Stimulated activated effector memory CD8-positive, alpha-beta T cell treated with anti-CD3 and anti-CD28 coated beads, Interleukin-12 subunit alpha, Interleukin-12 subunit beta, amount 100 ng/mL, for 72 hours (primary cell): ENCODE results near the gene ERG.

Experiments
- ATAC-seq: fragments of 150-1000 bp; cut with Tn5 transposase; 2 replicates; pipeline ENCODE4 v1.10.0; 2021
- DNase-seq, 2 donors: peaks; one replicate each; pipeline ENCODE4 v3.0.0; 2021 to 2022; ENCODE audit warnings: low spot score in 2 of 2
- H3K27ac Mint-ChIP-seq: one replicate; pipeline ENCODE4 v1.8.0; 2022; ENCODE audit warnings: mild to moderate bottlenecking, mixed read lengths
- H3K36me3 Mint-ChIP-seq: one replicate; pipeline ENCODE4 v1.8.0; 2022; ENCODE audit warnings: mild to moderate bottlenecking, mixed read lengths
- H3K4me1 Mint-ChIP-seq: one replicate; pipeline ENCODE4 v1.8.0; 2022; ENCODE audit warnings: mixed read lengths
- H3K4me3 Mint-ChIP-seq: one replicate; pipeline ENCODE4 v1.8.0; 2022; ENCODE audit warnings: mild to moderate bottlenecking, mixed read lengths
- H3K9me3 Mint-ChIP-seq: one replicate; pipeline ENCODE4 v1.8.0; 2022; ENCODE audit warnings: mixed read lengths

ERG gene, protein sequence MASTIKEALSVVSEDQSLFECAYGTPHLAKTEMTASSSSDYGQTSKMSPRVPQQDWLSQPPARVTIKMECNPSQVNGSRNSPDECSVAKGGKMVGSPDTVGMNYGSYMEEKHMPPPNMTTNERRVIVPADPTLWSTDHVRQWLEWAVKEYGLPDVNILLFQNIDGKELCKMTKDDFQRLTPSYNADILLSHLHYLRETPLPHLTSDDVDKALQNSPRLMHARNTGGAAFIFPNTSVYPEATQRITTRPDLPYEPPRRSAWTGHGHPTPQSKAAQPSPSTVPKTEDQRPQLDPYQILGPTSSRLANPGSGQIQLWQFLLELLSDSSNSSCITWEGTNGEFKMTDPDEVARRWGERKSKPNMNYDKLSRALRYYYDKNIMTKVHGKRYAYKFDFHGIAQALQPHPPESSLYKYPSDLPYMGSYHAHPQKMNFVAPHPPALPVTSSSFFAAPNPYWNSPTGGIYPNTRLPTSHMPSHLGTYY

DNA sequence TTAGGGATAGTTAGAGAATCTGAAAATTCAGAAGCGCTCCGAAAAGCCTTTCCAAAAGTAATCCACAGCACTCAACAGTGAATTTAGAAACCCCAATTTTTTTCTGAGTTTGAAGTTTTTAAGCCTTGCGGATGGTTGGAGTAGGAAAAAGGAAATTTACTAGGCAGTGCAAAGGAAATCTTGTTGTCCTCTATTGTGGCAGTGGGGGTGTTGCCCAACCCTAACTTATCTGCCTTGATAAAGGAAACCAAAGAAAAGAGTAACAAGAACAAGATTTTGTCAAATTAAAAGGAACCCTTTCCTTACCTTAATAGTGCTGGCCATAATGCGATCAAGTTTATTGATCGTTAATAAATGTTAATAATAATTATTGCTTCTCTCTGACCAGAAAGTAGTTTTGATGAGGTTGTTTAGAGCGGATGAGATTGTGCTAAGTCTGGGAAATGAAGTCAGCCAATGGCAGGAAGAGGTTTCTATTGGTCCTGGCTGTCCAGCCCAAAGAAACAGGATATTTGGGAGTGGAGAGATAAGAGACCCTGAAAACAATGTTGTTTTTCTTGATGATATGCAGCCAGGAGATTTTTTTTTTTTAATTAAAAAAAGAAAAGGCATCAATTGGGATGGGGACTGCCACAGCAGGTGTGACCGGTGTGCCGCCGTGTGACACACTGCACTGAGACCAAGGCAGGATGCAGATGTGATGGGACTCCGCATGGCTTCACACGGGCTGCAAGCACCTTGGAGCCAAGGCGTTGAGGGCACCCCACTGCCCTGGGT lies at the start of gene ERG:
Gene ERG, minus strand, starts transcription at position 421 of the 777 bp plus-strand sequence. Its CDS starts 97 bp downstream, at position 324.
- no peak for ATAC-seq
- Mint-ChIP-seq H3K27ac (no peak within 1 kb of the TSS), H3K36me3 (no peaks in the 10 kb centered on the region), H3K4me1 (no peaks in the 10 kb centered on the region), H3K9me3 (no peaks in the 10 kb centered on the region), H3K4me3 (no peak within 1 kb of the TSS)
- no peak for DNase-seq

DNA sequence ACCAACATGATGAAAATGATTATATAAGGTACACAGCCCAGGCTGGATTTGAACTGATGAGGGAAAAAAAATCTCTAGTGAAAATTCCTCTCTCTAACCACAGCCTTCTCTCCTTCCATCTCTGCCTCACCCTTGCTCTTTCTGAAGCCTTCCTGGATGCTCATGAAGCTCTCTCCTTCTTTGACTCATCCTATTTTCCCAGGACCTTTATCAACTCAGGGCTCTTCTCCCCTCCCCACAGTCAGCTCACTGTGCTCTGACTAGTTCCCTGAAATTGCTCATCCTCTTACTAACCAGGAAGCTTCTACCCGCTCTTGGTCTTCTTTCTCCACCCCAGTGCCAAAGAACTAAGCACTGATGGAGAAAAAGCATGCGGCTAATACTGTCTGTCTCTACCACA lies 46.4 kb upstream of the ERG start:
- no peaks in the 10 kb centered on the region for H3K4me1 Mint-ChIP-seq
- DNase-seq, result no peak
- H3K9me3 Mint-ChIP-seq, result no peaks in the 10 kb centered on the region
- no peak for ATAC-seq
- no peaks in the 10 kb centered on the region for H3K36me3 Mint-ChIP-seq
- H3K4me3 Mint-ChIP-seq, result no peak overlapping the region
- H3K27ac Mint-ChIP-seq, result no peak overlapping the region

DNA sequence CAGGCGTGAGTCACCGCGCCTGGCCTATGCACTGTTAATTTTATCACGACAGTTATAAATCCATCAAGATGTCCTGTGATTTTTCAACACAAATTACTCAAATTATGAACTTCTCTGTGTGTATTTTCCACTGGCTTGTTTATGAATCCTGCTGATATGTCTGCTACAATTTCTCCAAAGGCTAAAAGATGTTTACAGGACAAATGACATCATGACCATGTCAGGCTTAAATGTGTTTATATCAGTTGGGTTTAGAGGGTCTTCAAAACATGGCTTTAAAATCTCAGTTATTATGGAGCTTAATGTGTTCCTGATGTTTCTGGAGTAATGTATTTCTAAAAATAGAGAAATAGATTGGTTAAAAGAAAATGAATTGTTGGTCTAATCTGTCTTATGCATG lies 44.0 kb upstream of the ERG start:
- H3K36me3 Mint-ChIP-seq, result no peaks in the 10 kb centered on the region
- H3K9me3 Mint-ChIP-seq, result no peaks in the 10 kb centered on the region
- H3K4me3 Mint-ChIP-seq, result no peak overlapping the region
- H3K4me1 Mint-ChIP-seq, result no peaks in the 10 kb centered on the region
- H3K27ac Mint-ChIP-seq, result no peak overlapping the region
- ATAC-seq (no peak), DNase-seq (no peak)

DNA sequence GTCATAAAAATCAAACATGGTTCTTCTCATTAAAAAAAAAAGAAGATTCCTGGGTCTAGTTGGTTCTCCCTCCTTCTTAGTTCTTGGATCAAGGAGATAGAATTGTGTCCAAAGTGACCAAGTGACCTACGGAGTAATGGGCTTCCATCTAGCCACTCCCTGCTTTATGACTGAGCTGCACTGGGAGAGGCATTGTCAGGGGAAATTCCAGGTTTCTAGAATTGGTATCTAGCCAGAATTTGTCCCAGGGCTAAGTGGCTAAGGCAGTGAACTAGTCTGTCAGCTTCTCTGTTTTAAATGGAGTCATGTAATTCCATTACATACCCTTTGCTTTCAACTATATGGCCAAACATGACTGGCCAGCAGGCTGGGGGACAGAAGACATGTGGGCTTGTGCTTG lies 40.1 kb upstream of the ERG start:
- no peaks in the 10 kb centered on the region for H3K9me3 Mint-ChIP-seq
- H3K27ac Mint-ChIP-seq, result no peak overlapping the region
- ATAC-seq (no peak), DNase-seq (no peak)
- H3K4me3 Mint-ChIP-seq, result no peak overlapping the region
- no peaks in the 10 kb centered on the region for H3K36me3 Mint-ChIP-seq
- no peaks in the 10 kb centered on the region for H3K4me1 Mint-ChIP-seq

DNA sequence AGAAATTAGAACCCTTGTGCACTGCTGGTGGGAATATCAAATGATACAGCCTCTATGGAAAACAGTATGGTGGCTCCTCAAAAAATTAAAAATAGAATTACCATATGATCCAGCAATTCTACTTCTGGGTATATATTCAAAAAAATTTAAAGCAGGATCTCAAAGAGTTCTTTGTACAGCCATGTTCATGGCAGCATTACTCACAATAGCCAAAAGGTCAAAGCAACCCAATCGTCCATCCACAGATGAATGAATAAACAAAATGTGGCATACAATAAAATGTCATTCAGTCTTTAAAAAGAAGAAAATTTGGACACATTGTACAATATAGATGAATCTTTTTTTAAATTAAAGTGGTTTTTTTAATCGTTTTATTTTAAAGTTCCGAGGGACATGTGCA lies 36.3 kb upstream of the ERG start:
- H3K36me3 Mint-ChIP-seq, result no peaks in the 10 kb centered on the region
- H3K27ac Mint-ChIP-seq, result no peak overlapping the region
- H3K4me3 Mint-ChIP-seq, result no peak overlapping the region
- no peak for ATAC-seq
- no peaks in the 10 kb centered on the region for H3K9me3 Mint-ChIP-seq
- H3K4me1 Mint-ChIP-seq, result no peaks in the 10 kb centered on the region
- DNase-seq, result no peak

DNA sequence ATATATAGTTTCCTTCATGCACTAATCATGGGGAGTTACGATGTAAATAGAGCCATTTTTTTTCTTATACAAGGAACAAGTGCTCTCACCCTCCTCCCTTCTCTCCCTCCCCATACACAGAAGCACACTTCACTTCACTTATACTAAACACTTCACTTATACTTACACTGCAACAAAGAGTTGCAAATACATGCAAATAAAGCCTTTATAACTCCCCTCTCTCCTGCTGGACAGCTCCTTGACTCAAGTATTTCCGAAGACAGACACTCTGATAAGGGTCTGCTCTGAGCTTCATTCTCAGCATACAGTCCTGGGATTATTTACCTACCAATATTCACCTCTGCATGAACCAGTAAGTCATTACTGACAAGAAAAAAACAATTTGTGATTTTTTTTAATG lies 35.6 kb upstream of the ERG start:
- H3K4me1 Mint-ChIP-seq, result no peaks in the 10 kb centered on the region
- DNase-seq (no peak), ATAC-seq (no peak)
- H3K9me3 Mint-ChIP-seq, result no peaks in the 10 kb centered on the region
- no peak overlapping the region for H3K4me3 Mint-ChIP-seq
- no peaks in the 10 kb centered on the region for H3K36me3 Mint-ChIP-seq
- H3K27ac Mint-ChIP-seq, result no peak overlapping the region

DNA sequence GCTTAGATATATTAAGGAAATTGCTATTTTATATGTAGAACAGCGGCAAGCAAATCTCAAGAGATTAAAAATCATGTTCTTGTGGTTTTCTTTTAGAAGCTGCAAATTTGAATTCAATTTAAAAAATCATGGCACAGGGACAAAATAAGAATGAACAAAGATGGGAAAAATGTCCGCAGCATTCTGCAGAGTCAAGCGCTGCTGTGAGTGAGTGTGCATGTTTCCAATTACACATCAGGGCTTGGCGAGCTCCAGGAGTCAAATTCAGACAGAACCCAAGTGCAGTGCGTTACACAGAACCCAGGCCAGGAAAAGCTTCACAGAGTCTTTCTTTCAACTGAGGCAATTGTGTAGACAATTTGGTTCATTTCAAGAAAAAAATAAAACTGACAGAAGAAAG lies 33.3 kb upstream of the ERG start:
- no peak for DNase-seq
- no peaks in the 10 kb centered on the region for H3K4me1 Mint-ChIP-seq
- H3K4me3 Mint-ChIP-seq, result no peak overlapping the region
- no peaks in the 10 kb centered on the region for H3K36me3 Mint-ChIP-seq
- no peaks in the 10 kb centered on the region for H3K9me3 Mint-ChIP-seq
- no peak for ATAC-seq
- no peak overlapping the region for H3K27ac Mint-ChIP-seq

DNA sequence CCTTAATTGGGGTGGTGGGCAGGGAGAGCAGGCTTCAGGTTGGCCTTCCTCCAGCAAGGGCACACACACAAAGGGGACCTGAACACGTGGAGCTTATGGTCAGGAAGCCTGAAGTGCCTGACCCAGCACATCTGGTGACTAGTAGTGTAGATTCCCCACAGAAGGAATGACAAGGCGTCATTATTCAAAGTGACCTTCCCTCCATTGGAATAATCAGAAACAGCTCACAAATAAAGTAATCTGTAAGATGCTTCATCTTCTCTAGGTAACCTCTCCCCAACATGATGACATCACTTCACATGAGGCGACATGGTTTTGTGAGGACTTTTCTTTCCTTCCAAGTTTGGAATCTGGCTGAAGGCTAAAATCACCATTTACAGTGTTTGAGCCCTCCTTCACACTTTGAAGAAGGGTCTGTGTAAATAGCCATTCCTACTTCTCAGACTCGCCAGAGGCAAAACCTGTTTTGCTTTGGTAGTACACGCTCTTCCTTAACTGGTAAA lies 32.8 kb upstream of the ERG start:
- Mint-ChIP-seq H3K27ac (no peak overlapping the region), H3K36me3 (no peaks in the 10 kb centered on the region), H3K4me1 (no peaks in the 10 kb centered on the region), H3K9me3 (no peaks in the 10 kb centered on the region), H3K4me3 (no peak overlapping the region)
- DNase-seq (no peak), ATAC-seq (no peak)

DNA sequence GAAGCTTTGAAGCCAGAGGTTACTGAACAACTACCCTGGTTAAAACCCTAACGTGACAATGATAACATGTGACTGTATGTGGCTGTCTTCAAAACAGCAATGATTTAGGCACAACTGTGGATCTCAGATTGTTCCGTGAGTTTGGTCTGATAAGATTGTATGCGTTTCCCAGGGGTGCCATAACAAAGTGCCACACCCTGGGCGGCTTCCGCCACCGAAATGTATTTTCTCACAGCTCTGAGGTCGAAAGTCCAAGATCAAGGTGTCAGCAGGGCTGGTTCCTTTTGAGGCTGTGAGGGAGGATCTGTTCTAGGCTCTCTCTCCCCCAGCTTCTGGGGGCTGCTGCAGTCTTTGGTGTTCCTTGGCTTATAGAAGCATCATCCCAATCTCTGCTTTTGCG lies 29.5 kb upstream of the ERG start:
- DNase-seq, result no peak
- H3K27ac Mint-ChIP-seq, result no peak overlapping the region
- H3K9me3 Mint-ChIP-seq, result no peaks in the 10 kb centered on the region
- peaks cover 6% of the 10 kb centered on the region for H3K4me1 Mint-ChIP-seq
- ATAC-seq, result no peak
- no peak overlapping the region for H3K4me3 Mint-ChIP-seq
- no peaks in the 10 kb centered on the region for H3K36me3 Mint-ChIP-seq

DNA sequence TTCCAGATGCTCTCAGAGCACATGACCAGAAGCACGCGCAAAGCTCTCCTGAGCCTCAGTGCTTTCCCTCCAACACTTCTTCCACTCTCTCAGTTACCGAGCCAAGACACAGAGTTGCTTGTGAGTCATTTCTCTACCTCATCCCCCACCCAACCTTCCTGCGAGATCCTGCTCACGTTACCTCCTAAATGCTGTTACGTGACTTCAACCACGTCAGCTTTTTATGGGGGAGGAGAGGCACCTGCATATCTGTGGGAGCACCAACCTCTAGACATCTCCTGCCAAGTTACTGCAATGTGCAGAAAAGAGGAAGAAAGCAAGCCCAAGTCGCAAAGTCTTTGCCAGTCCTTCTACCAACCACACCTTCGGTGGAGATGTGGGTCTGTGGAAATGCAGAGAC lies 27.2 kb upstream of the ERG start:
- Mint-ChIP-seq H3K36me3 (no peaks in the 10 kb centered on the region), H3K4me3 (no peak overlapping the region), H3K4me1 (peaks cover 6% of the 10 kb centered on the region), H3K9me3 (peaks cover 2% of the 10 kb centered on the region), H3K27ac (no peak overlapping the region)
- ATAC-seq (no peak), DNase-seq (no peak)

DNA sequence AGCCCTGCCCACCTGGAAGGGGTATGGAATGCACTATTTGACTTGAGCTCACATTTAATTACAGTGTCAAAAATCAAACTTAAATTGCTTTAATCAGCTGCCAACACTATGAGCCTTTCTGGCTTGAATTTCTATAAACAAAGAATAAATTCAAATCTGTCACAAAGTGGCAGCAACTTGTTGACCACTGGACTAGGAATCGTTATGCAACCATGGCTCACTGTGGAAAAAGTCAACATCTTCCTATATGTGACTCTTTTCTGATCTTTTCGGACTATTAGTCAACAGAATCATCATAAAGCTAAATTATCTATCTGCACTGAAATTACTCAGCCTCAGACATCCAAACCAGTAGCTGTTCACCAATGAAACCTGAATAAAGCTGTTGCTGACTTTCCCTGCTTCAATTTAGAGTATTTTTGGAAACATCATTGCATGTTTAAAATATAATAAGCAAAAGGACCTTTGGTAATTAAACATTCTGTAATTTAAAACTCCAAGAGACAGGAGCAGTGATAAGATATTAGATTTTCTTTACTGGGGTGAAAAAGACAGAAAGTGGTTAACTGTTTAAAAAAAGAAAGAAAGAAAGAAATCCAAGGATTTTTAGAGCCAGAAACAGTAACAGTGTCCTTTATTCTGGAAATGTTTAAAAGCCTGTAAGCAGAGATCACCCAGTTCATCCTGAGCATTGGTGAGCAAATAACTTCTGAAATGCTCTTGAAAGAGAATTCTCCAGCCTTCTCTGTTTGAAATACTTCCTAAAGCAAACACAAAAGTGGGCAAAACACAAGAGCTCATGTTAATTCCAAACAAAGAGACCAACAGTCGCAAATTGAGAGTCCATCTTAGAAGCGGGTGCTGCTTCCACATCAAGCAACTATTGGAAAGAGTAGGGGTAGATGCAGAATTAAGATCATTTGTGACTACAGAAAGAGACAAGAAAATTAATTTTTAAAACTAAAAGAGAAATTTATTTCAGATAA lies 26.2 kb upstream of the ERG start:
- Mint-ChIP-seq H3K4me1 (peaks cover 6% of the 10 kb centered on the region), H3K27ac (no peak overlapping the region), H3K36me3 (no peaks in the 10 kb centered on the region), H3K9me3 (peaks cover 2% of the 10 kb centered on the region), H3K4me3 (no peak overlapping the region)
- no peak for DNase-seq
- ATAC-seq, result no peak

DNA sequence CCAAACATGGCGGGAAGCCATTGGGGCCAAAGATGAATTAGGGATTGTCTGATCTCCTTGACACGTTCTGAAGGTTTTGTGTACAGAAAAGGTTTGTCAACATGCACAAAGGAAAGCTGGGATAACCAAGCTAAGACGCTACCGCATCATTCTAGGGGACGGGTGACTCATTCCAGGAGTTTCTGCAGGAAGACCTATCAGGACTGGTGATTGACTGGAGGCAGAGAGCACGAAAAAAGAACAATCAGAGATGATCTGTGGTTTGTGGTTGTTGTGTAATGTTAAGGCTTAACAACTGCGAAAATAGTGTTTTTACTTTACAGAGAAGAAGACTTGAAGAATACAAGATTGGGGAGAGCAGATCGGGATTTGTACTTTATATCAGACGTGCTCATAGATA lies 22.2 kb upstream of the ERG start:
- DNase-seq, result no peak
- ATAC-seq, result no peak
- Mint-ChIP-seq H3K27ac (no peak overlapping the region), H3K36me3 (no peaks in the 10 kb centered on the region), H3K4me3 (no peak overlapping the region), H3K9me3 (peaks cover 2% of the 10 kb centered on the region), H3K4me1 (peaks cover 4% of the 10 kb centered on the region)

DNA sequence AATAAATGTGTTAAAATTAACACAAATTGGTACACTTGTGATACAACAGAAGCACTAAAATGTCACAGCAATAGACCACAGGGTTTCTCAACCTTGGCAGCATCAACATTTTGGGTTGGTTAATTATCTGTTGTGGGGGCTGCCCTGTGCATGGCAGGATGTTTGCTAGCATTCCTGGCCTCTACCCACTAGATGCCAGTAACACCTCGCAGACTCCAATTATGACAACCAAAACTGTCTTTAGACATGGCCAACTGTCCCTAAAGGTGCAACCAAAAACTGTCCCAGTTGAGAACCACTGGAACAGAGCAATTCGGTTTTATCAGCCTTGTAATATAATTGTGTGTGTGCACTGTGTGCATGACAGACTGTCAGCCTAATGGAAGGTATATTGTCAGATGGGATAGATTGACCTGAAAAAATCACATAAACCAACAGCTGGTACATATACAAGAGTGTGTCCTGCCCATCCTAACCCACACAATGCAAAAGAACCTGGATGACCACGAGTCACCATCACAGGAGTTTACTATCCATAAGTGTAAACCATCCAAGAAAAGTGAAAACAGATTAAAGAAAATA lies 13.5 kb upstream of the ERG start:
- H3K4me3 Mint-ChIP-seq, result no peak overlapping the region
- ATAC-seq (no peak), DNase-seq (no peak)
- H3K27ac Mint-ChIP-seq, result no peak overlapping the region
- no peaks in the 10 kb centered on the region for H3K4me1 Mint-ChIP-seq
- no peaks in the 10 kb centered on the region for H3K9me3 Mint-ChIP-seq
- no peaks in the 10 kb centered on the region for H3K36me3 Mint-ChIP-seq

DNA sequence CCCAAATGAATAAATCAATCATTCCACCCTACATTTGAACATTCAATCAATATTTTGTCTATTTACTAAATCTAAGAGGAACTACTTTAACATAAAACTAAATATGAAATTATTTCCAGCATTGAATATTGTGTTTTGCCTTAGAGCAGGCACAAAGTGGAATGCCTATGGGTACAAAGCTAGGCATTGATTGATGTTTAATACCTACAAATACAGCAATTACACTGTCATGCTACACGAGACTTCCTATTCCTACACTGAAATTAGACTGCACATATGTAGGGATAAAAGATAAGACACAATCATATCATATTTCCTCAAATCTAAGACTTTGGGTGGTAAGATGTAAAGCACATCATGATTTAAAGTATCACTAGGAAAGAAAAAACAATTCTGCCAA lies 12.9 kb upstream of the ERG start:
- Mint-ChIP-seq H3K4me1 (no peaks in the 10 kb centered on the region), H3K9me3 (no peaks in the 10 kb centered on the region), H3K27ac (no peak overlapping the region), H3K36me3 (no peaks in the 10 kb centered on the region), H3K4me3 (no peak overlapping the region)
- DNase-seq (no peak), ATAC-seq (no peak)
